ENCODE results near the gene NRN1.

Gene NRN1

GRCh38 chr6:5997420-5997987, 9.2 kb downstream of the NRN1 start:
- no peaks in the 10 kb centered on the region for H3K9me3 ChIP-seq (ENCODE audit: insufficient read depth, low read length)
- H2AFZ ChIP-seq (ENCODE audit: low read depth, low read length), result no peak overlapping the region
- H3K4me2 ChIP-seq (ENCODE audit: low read length), result peak overlapping the region; percentile 57
- no peaks in the 10 kb centered on the region for H3K4me1 ChIP-seq (ENCODE audit: low read length)
- no peak for TF ChIP-seq CTCF (IDR thresholded peaks at IDR 0.05; ENCODE audit: low read depth, low read length)
- TF ChIP-seq EZH2phosphoT487 (IDR thresholded peaks at IDR 0.05; ENCODE audit: low read depth), result no peak
- peak overlapping the region; percentile 55 for H3K4me3 ChIP-seq (ENCODE audit: low read length)
- no peaks in the 10 kb centered on the region for H3K36me3 ChIP-seq (replicated peaks; ENCODE audit: low read depth, low read length)
- H3K9ac ChIP-seq (ENCODE audit: low read length), result peak overlapping the region; percentile 44; the same call in 1 of the 2 replicates
- H4K20me1 ChIP-seq (ENCODE audit: insufficient read depth, low read length), result no peaks in the 10 kb centered on the region
- no peak overlapping the region for H3K27ac ChIP-seq (ENCODE audit: low read length)
- H3K79me2 ChIP-seq (ENCODE audit: low read length), result no peaks in the 10 kb centered on the region
- H3K27me3 ChIP-seq (ENCODE audit: low read depth, low read length), result no peaks in the 10 kb centered on the region

- H3K36me3 ChIP-seq (replicated peaks; ENCODE audit: low read depth, low read length), result no peaks in the 10 kb centered on the region
- no peaks in the 10 kb centered on the region for H3K9me3 ChIP-seq (ENCODE audit: insufficient read depth, low read length)
- no peak overlapping the region for H2AFZ ChIP-seq (ENCODE audit: low read depth, low read length)
- H3K27ac ChIP-seq (ENCODE audit: low read length), result no peak overlapping the region
- H4K20me1 ChIP-seq (ENCODE audit: insufficient read depth, low read length), result no peaks in the 10 kb centered on the region
- TF ChIP-seq EZH2phosphoT487 (IDR thresholded peaks at IDR 0.05; ENCODE audit: low read depth) (no peak), CTCF (IDR thresholded peaks at IDR 0.05; ENCODE audit: low read depth, low read length) (no peak)
- peak overlapping the region; percentile 44; the same call in 1 of the 2 replicates for H3K9ac ChIP-seq (ENCODE audit: low read length)
- no peaks in the 10 kb centered on the region for H3K79me2 ChIP-seq (ENCODE audit: low read length)
- no peaks in the 10 kb centered on the region for H3K4me1 ChIP-seq (ENCODE audit: low read length)
- peak overlapping the region; percentile 57 for H3K4me2 ChIP-seq (ENCODE audit: low read length)
- peak overlapping the region; percentile 55 for H3K4me3 ChIP-seq (ENCODE audit: low read length)
- H3K27me3 ChIP-seq (ENCODE audit: low read depth, low read length), result no peaks in the 10 kb centered on the region
Observed at GRCh38 chr6:5996714-5997419, 9.9 kb downstream of the NRN1 start.

- no peak overlapping the region for H2AFZ ChIP-seq (ENCODE audit: low read depth, low read length)
- no peak overlapping the region for H3K27ac ChIP-seq (ENCODE audit: low read length)
- no peaks in the 10 kb centered on the region for H3K79me2 ChIP-seq (ENCODE audit: low read length)
- TF ChIP-seq CTCF (IDR thresholded peaks at IDR 0.05; ENCODE audit: low read depth, low read length), result no peak
- TF ChIP-seq EZH2phosphoT487 (IDR thresholded peaks at IDR 0.05; ENCODE audit: low read depth), result no peak
- H3K4me1 ChIP-seq (ENCODE audit: low read length), result no peaks in the 10 kb centered on the region
- no peaks in the 10 kb centered on the region for H4K20me1 ChIP-seq (ENCODE audit: insufficient read depth, low read length)
- no peak overlapping the region for H3K9ac ChIP-seq (ENCODE audit: low read length)
- no peaks in the 10 kb centered on the region for H3K36me3 ChIP-seq (replicated peaks; ENCODE audit: low read depth, low read length)
- H3K9me3 ChIP-seq (ENCODE audit: insufficient read depth, low read length), result no peaks in the 10 kb centered on the region
- H3K4me2 ChIP-seq (ENCODE audit: low read length), result no peak overlapping the region
- H3K27me3 ChIP-seq (ENCODE audit: low read depth, low read length), result no peaks in the 10 kb centered on the region
- H3K4me3 ChIP-seq (ENCODE audit: low read length), result no peak overlapping the region
Observed at GRCh38 chr6:5995949-5996713, 10.6 kb downstream of the NRN1 start.

DNA sequence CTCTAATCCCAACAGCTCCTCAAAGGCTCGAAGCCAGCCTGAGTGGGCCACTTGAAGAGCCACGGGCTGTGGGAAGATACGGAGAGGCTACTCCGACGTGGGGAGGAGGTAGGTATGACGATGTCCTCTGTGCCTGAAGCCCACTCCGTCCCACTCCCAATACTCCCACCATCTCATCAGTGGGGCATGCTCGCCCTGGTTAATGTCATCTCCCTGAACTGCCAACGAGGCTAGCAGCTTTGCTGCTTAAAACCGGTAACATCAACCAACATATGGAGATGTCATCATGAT, 11.1 kb downstream of the NRN1 start:
- Histone ChIP-seq H3K9ac (ENCODE audit: low read length) (no peak overlapping the region), H3K4me2 (ENCODE audit: low read length) (no peak overlapping the region), H3K27me3 (ENCODE audit: low read depth, low read length) (no peaks in the 10 kb centered on the region)

More for the DNA sequence above, 11.1 kb downstream of the NRN1 start:
- Histone ChIP-seq H3K36me3 (replicated peaks; ENCODE audit: low read depth, low read length) (no peaks in the 10 kb centered on the region), H3K4me3 (ENCODE audit: low read length) (no peak overlapping the region), H2AFZ (ENCODE audit: low read depth, low read length) (no peak overlapping the region), H3K27ac (ENCODE audit: low read length) (no peak overlapping the region), H4K20me1 (ENCODE audit: insufficient read depth, low read length) (no peaks in the 10 kb centered on the region), H3K9me3 (ENCODE audit: insufficient read depth, low read length) (no peaks in the 10 kb centered on the region), H3K79me2 (ENCODE audit: low read length) (no peaks in the 10 kb centered on the region), H3K4me1 (ENCODE audit: low read length) (no peaks in the 10 kb centered on the region)
- no peak for TF ChIP-seq EZH2phosphoT487 (IDR thresholded peaks at IDR 0.05; ENCODE audit: low read depth)
- TF ChIP-seq CTCF (IDR thresholded peaks at IDR 0.05; ENCODE audit: low read depth, low read length), result no peak
